Nephron (organoid): Measurements from ENCODE around the gene LLPH.

ENCODE experiments used
- H3K27ac Mint-ChIP-seq, 3 experiments: 2 replicates each; pipeline ENCODE4 v1.8.0; 2020; ENCODE audit warnings: mixed read lengths in 3 of 3, mild to moderate bottlenecking in 2 of 3, moderate library complexity in 1 of 3
- H3K27me3 Mint-ChIP-seq: 2 replicates; pipeline ENCODE4 v1.8.0; 2021; ENCODE audit warnings: low read depth, mild to moderate bottlenecking, moderate library complexity, mixed read lengths
- H3K36me3 Mint-ChIP-seq: 2 replicates; pipeline ENCODE4 v1.8.0; 2020; ENCODE audit warnings: low read depth, mixed read lengths
- H3K4me1 Mint-ChIP-seq: 2 replicates; pipeline ENCODE4 v1.8.0; 2020; ENCODE audit warnings: mixed read lengths
- H3K4me3 Mint-ChIP-seq, 3 experiments: 2 replicates each; pipeline ENCODE4 v1.8.0; 2020; ENCODE audit warnings: mild to moderate bottlenecking in 3 of 3, mixed read lengths in 3 of 3, moderate library complexity in 2 of 3
- H3K9me3 Mint-ChIP-seq: 2 replicates; pipeline ENCODE4 v1.8.0; 2020; ENCODE audit warnings: mixed read lengths
- TF ChIP-seq, protein P1 (sequence below), 3 experiments: fragments of 200-600 bp; sonication (generic); IDR thresholded peaks; one replicate each; pipeline ENCODE4 v1.5.0; 2021; ENCODE audit warnings: antibody characterized with exemption in 3 of 3; ENCODE audit not compliant: unreplicated experiment in 3 of 3

Gene LLPH

DNA sequence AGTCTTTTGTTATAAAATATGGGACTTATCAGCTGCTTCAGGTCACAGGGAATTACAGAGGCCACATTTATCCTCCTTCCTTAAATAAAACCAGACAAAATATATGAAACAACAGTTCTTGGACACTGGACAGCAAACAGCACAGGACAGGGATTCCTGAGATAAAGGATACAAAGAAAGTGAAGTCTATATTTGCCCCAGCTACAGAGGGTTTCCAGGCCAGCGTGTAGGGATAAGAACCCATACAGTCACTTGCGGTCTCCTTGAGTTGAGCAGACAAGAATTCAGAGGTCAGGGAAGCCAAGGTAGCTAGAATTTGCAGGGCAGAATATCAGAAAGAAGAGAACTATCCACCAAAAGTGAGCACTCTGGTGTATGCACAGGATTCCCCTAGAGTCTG lies 8.8 kb upstream of the LLPH start:
- no peaks in the 10 kb centered on the region for H3K4me1 Mint-ChIP-seq
- H3K27ac Mint-ChIP-seq = no peak overlapping the region
- H3K27me3 Mint-ChIP-seq = no peaks in the 10 kb centered on the region

DNA sequence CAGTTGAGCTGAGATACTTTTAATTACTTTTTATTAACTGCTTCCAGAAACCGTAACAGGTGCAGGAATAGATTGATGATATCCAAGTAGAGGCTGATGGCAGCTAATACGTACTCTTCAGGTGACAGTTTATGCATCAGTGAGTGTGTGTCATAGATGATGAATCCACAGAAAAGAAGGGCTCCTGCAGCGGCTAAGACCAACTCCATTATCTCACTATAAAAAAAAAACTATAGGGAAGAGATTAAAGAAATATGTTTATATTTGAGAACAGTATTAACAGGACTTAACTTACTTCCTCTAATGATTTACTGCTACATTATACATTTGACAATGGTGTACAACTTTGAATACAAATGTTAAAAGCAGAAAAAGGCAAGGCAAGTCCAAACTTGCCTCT lies 7.4 kb upstream of the LLPH start:
- Mint-ChIP-seq H3K36me3 (peaks cover 72% of the 10 kb centered on the region), H3K4me3 (no peak overlapping the region), H3K9me3 (peaks cover 31% of the 10 kb centered on the region), H3K27ac (no peak overlapping the region), H3K4me1 (no peaks in the 10 kb centered on the region), H3K27me3 (no peaks in the 10 kb centered on the region)
- TF ChIP-seq, protein P1, sequence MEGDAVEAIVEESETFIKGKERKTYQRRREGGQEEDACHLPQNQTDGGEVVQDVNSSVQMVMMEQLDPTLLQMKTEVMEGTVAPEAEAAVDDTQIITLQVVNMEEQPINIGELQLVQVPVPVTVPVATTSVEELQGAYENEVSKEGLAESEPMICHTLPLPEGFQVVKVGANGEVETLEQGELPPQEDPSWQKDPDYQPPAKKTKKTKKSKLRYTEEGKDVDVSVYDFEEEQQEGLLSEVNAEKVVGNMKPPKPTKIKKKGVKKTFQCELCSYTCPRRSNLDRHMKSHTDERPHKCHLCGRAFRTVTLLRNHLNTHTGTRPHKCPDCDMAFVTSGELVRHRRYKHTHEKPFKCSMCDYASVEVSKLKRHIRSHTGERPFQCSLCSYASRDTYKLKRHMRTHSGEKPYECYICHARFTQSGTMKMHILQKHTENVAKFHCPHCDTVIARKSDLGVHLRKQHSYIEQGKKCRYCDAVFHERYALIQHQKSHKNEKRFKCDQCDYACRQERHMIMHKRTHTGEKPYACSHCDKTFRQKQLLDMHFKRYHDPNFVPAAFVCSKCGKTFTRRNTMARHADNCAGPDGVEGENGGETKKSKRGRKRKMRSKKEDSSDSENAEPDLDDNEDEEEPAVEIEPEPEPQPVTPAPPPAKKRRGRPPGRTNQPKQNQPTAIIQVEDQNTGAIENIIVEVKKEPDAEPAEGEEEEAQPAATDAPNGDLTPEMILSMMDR (IDR thresholded peaks at IDR 0.05; ENCODE audit: unreplicated experiment in 3 of 3) = no peak

More for the DNA sequence above, 8.8 kb upstream of the LLPH start:
- H3K4me3 Mint-ChIP-seq = no peak overlapping the region
- H3K9me3 Mint-ChIP-seq = peaks cover 31% of the 10 kb centered on the region
- H3K36me3 Mint-ChIP-seq = peaks cover 77% of the 10 kb centered on the region
- TF ChIP-seq, protein P1 (IDR thresholded peaks at IDR 0.05; ENCODE audit: unreplicated experiment in 3 of 3) = no peak

DNA sequence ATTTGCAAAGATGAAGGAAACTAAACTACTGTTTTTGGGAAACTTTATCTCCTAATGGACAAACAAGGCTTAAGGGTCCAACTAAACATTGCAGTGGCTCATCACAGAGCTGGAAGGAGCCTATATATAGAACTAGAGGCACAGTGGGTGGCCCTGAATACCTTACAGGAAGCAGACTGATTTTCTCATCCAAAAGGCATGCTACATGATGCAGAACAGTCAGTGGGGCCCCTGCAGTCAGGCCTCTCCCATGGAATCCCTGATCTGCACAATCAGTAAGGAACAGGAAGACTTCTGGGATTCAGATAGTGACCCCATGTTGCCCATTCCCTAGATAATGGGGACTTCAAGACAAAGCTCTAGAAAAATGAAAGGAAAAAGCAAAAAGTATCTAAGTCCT lies 1.9 kb upstream of the LLPH start:
- Mint-ChIP-seq H3K4me1 (peaks cover 30% of the 10 kb centered on the region), H3K4me3 (peak overlapping the region; percentile 71 to 97 (median 78)), H3K9me3 (peaks cover 5% of the 10 kb centered on the region), H3K27me3 (no peaks in the 10 kb centered on the region), H3K36me3 (peaks cover 52% of the 10 kb centered on the region), H3K27ac (peak overlapping the region; percentile 12 to 31 (median 16))
- TF ChIP-seq, protein P1 (IDR thresholded peaks at IDR 0.05; ENCODE audit: unreplicated experiment in 3 of 3) = no peak

DNA sequence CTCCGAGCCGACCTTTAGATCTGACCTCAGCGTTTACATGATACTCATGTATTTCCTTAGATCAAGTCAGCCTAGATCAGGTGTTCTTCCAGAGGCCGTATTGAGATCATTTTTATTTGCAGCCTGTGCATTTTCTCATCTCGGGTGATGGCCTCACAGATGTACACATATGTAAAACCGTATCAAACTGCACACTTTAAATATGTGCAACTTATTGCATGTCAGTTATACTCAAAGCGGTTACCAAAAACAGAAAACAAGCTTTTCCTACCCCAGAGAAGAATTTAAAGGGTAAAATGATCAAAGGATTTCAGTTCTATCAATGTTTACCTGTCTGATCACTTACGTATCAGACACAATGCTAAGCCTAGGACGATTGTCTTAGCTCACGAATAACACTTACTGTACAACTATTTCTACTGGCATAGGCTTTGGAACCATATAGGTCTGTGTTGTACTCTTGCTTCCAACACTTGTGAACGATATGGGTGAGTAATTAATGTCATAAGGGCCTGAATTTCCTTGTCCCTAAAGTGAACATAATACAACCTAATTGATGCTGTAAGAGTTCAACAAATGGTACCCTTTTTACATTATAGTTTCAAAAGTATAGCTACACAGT lies 628 bp upstream of the LLPH start:
- H3K27me3 Mint-ChIP-seq = no peaks in the 10 kb centered on the region
- TF ChIP-seq, protein P1 (IDR thresholded peaks at IDR 0.05; ENCODE audit: unreplicated experiment in 3 of 3) = no peak
- H3K4me3 Mint-ChIP-seq = peak overlapping the region; percentile 93 to 97 (median 95)
- H3K36me3 Mint-ChIP-seq = peaks cover 54% of the 10 kb centered on the region
- H3K9me3 Mint-ChIP-seq = peaks cover 2% of the 10 kb centered on the region
- H3K27ac Mint-ChIP-seq = peak overlapping the region; percentile 67 to 93 (median 88)
- peaks cover 34% of the 10 kb centered on the region for H3K4me1 Mint-ChIP-seq

DNA sequence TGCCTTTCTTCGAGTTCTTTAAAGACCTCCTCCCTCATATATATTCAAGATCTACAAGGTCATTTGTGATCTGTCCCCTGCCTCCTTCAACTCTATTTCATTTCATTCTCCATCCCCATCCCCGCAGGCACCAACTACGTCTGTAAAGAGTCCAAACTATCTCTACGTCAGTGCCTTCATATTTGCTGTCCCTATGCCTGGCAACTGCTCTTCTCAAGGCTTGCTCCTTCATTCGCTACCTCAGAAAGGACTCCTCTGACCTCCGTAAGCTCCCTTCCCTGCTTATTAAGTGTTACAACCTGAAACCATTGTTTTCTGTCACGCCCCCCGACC lies 650 bp downstream of the LLPH start:
- H3K4me1 Mint-ChIP-seq = peaks cover 34% of the 10 kb centered on the region
- H3K36me3 Mint-ChIP-seq = peaks cover 64% of the 10 kb centered on the region
- peak overlapping the region; percentile 67 to 93 (median 88) for H3K27ac Mint-ChIP-seq
- H3K27me3 Mint-ChIP-seq = no peaks in the 10 kb centered on the region
- H3K9me3 Mint-ChIP-seq = no peaks in the 10 kb centered on the region
- peak overlapping the region; percentile 93 to 97 (median 95) for H3K4me3 Mint-ChIP-seq
- TF ChIP-seq, protein P1 (IDR thresholded peaks at IDR 0.05; ENCODE audit: unreplicated experiment in 3 of 3) = no peak

DNA sequence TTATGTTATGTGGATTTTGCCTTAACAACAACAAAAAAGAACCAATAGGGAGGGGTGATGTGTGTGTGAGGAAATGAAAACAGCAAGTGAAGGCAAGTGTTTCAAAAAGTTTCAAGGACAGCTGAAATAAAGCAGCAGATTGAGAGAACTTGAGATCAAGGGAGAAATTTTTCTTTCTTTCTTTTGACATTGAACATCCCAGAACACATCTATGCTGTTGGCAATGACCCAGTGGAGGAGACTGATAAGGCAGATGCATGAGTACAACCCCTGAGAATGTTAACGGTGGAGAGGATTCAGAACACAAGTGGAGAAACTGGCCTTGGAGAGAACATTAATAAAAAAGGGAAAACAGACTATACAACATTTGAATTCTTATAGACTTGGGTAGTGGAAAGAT lies 2.9 kb downstream of the LLPH start:
- H3K27me3 Mint-ChIP-seq = no peaks in the 10 kb centered on the region
- peaks cover 70% of the 10 kb centered on the region for H3K36me3 Mint-ChIP-seq
- TF ChIP-seq, protein P1 (IDR thresholded peaks at IDR 0.05; ENCODE audit: unreplicated experiment in 3 of 3) = no peak
- H3K27ac Mint-ChIP-seq = no peak overlapping the region
- H3K4me3 Mint-ChIP-seq = peak overlapping the region; percentile 23 to 72 (median 62)
- H3K9me3 Mint-ChIP-seq = no peaks in the 10 kb centered on the region
- peaks cover 34% of the 10 kb centered on the region for H3K4me1 Mint-ChIP-seq
